Lung microvascular endothelial cell (primary cell): ENCODE results near the gene ARID1B. TPM values are rescaled to one million over a fixed set of nuclear protein-coding genes. Genes with fewer than 3 reads are reported as not detected.
"Not testable (repeated sequence)": the region's sequence is repeated elsewhere in the genome, so short reads cannot be mapped to it uniquely, and the experiment has no call there.

Experiments
- DNase-seq, 2 donors: peaks; one replicate each; pipeline versions ENCODE4 v3.0.0 to v3.0.0-alpha.2; 2010; ENCODE audit warnings: low read depth in 2 of 2
- total RNA-seq: library from RNA; depleted of rRNA; stranded (reverse); fragments of >200 nt; gene quantifications from 2 replicates; pipeline ENCODE4 v1.2.1, GENCODE V29; 2014

The ARID1B gene
- total RNA-seq, 1 donor from 2014 or later, result 33.1 TPM

DNA sequence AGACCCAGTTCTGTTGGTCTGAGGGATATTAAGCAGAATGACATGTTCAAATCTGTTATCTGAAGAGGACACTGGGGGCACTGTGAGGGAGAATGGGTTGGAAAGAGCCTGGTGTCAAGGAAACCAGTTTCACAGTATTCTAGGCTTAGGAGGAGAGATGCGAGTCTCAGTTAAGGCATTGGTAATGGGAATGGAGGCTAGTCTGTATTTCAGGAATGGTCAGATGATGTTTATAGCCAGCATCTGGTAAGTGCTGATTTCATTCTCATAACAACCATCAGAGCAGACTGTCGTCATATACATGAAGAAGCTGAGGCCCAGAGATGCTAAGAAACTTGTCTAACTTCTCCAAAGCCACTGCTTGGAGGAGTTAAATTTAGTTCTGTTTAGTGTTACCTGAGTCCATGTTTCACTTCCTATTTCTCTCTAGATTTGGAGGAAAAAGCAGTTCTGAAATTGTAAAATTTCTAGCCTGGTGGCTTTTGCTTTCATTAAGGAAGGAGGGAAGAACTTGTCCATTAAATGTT lies 242.0 kb downstream of the ARID1B start:
- no peak for DNase-seq

DNA sequence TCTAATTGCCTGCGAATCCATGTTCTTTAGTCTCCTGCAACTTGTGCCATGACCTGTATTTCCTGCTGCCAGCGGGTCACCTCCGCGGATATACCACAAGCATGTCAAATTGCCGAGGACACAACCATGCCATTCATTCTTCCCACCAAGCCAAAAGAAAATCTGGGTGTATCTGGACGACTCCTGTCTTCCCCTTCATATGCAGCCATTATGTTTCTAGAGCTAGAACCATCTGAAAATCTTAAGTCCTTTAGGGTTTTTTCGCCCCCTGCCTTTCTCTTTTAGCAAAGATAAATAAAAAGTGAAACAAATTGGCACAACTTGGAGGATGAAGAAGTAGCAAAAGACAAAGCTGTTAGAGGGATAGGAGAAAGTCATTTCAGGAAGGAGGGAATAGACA lies 242.6 kb downstream of the ARID1B start:
- DNase-seq, result peak in 1 of 2 donors; percentile 14

DNA sequence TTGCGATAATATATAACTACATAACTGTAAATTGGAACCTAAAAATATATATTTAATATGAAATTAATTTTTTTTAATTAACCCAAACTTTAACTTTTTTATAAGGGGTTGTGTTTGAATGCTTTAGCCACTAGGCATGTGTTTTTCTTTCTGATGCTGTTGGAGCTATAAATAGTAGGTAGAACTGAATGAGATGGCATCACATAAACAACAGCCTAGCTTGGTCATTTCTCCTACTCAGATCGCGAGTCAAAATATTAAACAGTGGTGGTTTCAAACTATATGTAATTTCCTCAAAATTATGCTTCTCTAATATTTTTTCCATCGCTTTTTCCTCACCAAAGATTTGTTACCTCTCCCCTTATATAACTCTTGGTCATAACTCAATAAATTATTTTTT lies 243.2 kb downstream of the ARID1B start:
- peak; percentile 46 to 56 for DNase-seq

DNA sequence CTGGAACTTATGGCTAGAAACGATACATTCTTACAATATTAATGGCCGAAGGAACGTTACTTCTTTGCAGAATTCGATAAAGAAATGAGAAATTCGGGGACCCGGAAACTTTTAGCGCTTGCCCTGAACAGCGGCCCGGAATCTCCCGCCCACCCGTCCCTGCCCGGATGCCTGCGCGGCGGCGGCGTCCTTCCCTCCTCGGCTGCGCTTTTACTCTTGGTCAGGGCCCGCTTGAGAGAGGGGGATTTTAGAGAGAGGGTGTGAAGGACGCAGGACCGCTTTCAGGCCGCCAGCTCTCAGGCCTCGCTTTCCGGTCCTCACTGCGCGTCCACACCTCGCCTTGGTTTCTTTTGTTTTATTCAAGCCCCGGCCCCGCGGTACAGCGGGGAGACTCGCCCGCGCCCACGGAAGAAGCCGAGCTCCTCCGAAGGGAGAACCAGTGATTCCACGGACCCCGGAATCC lies 243.7 kb downstream of the ARID1B start:
- DNase-seq, result peak; percentile 66 to 71

DNA sequence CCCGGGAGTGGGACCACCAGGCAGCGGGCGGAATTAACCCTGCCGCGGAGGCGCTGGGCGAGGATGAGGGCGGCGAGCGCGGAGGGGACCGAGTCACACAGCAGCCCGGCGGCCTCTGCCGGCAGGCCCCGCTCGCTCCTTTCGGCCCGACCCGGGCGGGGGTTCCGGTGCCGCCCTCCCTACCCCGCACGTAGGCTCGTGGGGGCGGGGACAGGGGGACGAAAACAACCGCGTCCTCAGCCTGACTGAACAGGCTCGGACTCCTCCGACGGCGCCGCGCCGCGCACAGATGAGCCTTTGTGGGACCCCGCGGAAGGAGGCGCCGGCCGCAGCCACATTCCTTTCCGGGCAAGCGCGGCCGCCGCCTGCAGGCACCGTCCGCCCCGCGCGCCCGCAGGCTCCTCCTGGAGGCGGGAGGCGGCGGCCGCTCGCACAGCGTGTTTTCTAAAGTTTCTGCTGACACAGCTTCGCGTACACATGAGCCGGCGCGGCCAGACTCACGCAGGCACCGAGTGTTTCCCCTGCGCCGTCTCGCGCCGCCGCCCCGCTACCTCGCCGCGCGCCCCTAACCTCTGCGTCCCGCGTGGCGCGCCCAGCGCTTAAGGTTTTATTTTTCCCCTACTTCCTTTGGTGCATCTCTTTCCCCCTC lies 244.3 kb downstream of the ARID1B start:
- peak; percentile 88 to 92 for DNase-seq

DNA sequence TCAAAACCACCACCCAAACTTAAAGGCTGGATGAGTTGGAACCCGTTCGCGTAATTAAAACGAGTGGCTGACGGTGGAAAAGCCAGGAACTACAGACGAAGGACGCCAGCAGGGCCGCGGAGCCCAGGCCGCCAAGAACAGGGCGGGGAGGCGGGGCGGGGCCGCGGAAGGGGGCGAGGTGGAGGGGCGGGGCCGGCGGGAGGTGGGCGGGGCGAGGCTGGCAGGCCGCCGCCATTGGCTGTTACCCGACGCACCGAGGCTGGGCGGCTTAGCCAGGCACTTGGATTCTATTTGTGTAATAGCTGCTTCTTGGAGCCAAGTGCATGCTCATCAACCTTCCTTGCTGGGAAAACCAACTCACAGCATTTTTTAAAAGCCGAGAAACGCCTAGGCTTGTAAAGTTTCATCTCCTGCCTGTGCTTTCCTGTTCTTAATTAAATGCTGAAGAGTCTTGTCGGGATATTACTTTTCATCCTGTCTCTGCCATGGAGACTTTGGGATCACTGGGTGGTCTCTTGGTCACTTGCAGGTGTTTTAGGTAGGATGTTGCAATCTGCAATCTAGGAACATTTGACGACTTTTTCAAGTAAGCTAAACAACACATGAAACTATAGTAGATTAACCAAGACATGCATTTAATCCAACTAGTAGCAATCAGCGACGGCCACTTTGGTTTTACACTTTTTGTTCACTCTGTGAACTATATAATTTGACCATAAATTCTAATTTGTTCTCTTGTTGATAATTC lies 245.0 kb downstream of the ARID1B start:
- DNase-seq, result peak; percentile 82 to 90

DNA sequence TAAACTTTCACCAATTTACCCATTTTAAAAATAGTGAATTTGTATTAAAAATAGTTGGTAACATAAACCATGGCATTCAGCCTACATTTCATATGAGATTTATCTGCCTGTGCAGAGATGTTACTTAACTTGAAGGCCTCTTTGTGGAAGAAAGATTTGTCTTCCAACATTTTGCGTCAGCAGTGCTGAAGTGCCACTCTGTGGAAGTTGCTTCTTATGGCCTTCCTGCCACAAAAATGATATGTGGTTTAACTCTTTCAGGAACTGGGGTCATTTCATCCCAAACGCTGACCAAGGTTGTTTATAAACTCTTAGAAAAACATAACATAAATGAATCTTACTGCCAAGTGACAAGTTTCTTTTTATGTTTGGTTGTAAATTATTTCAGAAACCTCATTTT lies 246.8 kb downstream of the ARID1B start:
- DNase-seq, result peak in 1 of 2 donors; percentile 37

DNA sequence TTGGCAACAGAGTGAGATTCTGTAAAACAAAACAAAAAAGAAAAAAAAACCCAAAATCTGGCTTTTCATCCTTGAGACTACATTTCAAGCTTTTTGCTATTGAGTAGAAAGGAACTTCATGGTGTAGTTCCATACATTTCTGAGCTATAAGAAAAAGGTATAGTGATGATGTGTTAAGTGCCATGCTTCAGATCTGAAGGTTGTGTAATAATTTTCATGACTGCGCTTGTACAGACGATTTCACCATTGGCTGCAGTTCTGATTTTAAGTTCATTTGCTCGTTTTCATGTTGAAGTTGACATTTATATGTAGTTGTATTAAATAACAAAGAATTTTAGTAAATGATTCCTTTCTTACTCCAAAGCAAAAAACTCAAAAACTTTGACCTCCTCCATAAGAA lies 247.6 kb downstream of the ARID1B start:
- DNase-seq, result no peak

DNA sequence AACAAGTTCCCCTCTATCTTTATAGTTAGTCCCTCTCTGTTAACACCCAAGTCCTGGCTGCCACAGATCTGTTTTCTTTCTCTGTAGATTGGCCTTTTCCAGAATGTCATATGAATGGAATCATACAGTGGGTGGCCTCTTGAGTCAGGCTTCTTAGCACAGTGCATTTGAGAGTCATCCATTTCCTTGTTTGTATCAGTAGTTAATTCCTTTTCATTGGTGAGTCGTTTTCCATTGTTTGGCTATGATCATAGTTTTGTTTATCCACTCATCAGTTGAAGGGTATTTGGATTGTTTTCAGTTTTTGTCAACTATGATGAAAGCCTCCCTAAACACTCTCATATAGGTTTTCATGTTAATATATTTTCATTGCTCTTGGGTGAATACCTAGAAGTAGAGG lies 248.3 kb downstream of the ARID1B start:
- DNase-seq, result no peak

DNA sequence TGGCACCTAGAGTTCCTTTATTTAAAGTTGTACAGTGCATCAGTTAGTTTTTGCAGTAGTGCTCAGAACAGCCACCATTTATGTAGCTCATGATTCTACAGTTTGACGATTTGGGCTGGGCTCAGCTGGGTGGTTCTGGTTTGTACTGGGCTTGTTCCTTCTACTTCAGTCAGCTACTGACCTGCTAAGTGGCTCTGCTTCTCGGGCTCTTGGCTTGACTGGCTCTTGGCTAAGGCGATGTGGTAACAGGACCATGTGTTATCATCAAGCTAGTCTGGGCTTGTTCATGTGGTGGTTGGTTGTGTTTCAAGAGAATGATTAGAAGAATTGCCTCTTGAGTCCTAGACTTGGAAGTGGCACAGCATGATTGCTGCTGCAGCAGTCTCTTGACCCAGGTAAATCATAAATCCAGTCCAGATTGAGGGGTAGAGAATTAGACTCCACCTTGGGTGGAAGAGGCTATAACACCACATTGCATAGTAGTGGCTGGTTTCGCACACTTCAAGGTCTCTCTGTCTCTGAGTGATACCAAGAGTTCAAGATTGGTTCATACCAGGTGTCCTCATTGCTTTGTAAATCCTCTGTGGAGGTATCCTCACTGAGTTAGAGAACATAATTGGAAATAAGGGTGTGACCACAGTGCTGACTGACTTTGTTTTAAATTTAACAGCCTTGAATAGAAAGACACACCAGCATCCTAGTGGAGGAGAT lies 253.0 kb downstream of the ARID1B start:
- no peak for DNase-seq

DNA sequence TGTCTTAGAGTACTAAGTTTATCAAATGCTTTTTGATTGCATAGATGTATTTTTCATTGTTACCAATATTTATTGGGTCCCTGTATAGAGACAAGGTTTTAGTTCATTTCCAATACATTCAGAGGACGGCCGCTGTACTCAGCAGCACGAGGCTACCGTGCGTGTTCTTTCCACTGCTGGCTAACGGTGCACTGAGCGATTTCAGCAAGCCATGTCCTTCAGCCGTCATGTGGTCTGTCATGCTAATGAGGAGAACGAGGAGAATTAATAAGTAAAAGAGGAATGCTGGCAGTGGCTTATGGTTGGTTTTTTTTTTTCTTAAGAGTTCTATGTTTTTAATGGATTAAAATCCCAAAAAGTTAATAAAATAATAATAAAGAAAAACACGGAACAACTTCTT lies 253.6 kb downstream of the ARID1B start:
- no peak for DNase-seq

DNA sequence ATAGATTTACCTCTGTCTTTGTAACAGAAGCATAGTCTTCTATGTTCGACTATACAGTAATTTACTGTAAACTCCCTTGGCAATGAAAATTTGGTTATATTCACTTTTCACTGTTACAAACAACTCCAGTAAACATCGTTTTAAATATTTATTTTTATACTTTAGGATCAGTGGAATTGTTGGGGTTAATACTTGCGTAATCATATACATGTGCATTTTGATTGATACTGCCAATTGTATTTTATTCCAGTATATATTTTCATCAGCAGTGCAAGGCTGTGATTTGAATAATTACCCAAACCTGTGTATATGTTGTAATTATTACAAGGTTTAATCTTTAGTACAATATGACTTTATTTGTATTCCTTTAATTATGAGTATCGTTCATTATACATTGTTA lies 255.7 kb downstream of the ARID1B start:
- no peak for DNase-seq

DNA sequence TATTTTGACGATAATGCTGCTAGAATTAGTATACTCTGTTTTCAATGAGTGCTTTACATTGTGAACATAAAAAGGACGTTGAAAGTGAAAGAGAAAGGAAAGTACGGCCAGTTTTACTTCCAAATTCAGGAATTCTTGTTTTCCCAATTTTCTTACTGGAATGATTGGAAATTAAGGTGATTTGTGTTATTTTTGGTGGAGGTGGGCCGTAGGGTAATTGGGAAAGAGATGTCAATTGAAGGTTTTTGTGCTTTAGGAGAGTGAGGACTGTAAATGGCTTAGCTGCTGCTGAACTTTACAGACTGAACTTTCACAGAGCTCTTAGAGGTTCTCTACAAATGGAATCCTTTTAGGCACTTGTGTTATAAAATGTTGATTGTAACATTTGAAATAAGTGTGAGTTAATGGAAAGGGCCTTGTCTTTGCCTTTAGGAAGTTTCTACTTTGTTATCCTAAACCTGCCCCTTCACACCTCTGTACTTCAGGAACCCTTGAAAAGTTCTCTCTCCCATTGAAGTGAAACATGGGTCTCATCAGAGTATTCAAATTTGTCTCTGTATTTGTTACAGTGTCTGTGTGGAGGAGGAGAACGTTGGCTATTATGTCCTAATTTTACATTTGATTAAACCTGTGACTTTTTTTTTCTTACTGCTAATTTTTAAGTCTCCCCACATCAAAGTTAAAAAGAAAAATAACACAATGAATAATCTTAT lies 256.4 kb downstream of the ARID1B start:
- peak; percentile 35 to 51 for DNase-seq

DNA sequence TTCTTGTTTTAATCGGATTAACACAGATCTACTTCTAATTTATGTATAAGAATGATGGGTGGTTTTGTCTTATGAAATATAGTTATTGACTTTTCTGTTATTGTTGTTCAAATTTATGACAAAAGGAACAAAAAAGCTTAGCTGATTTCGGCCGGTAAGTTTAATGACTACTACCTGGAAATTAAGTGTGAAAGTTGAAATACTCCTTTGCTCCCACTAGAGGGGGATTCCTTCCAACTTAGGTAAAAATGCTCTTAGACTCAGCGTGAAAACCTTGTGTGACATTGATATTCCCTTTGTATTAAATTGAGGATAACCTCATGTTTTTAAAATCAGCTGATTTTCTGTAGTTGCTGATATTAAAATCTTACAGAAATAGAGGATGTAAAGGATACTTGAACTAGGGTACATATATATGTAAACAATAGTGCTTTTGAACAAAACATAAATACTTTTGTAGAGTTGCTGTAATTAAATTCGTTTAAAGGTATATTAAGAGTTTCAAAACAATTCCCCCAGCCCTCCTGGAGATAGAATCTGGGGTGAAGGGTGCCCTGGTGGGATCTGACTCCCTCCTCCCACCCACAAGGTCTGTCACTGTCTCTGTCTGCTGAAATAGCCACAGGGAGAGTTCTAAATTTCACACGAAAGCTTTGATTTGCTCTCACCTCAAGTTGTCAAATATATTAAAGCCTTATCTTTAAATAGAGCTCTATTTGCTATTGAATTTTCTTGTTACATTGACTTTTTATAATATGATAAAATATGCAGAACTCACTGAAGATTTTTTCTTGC lies 257.5 kb downstream of the ARID1B start:
- peak; percentile 78 to 87 for DNase-seq

DNA sequence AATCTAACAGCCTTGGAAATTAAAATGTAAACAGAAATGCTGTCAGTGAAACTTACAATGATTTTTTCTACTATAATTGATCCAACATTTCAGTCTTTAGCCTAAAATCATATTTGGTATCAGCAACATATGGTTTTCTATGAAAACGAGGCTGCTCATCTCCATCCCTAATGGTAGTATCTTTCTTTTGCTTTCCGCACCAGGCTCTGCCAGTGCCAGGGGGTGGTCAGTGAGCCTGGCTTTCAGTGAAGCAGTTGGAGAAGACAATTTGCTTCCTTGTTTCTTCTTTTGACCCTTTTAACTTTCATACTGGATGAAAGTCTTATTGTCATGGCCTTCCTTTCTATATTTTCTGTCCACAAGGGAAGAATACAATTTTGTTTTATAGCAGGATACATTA lies 258.4 kb downstream of the ARID1B start:
- DNase-seq, result no peak

DNA sequence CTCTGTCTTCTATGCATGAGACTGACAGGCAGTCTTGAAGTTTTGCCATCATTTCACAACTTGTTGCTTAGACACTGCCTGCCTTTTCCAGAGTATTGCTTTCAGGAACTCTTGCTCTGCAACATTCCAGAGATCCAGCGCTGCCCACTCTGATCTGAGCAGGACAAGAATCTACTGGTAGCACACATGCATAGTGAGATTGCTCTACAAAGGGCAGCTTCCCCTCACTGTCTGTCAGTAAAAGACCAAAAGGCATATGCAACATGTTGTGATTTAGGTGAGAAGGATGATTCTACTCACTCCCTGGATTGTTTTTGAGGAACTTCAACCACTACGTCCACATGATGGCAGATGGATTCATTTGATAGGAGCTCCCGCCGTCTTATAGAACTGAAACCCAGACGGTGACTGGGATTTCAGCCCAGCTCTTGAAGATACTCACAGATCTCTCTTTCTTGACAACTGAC lies 259.1 kb downstream of the ARID1B start:
- DNase-seq, result peak in 1 of 2 donors; percentile 7

DNA sequence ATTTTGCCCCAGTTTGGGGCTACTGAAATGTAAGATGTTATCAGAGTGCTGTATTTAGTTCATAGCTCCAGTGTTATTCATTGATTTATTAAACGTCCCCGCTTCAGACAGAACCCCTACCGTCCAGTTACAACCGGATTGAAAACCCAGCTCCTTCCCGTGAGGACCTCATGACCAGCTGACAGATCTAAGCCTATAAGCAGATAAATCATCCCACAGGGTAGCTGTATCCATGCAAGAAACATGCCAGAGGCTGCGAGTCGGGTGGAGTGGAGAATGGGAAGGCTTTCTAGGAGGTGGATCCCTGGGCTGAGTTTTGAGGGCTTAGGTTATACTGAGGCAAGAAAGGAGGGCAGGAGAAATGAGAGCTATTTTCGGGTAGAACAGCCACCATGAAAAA lies 260.0 kb downstream of the ARID1B start:
- DNase-seq, result no peak

DNA sequence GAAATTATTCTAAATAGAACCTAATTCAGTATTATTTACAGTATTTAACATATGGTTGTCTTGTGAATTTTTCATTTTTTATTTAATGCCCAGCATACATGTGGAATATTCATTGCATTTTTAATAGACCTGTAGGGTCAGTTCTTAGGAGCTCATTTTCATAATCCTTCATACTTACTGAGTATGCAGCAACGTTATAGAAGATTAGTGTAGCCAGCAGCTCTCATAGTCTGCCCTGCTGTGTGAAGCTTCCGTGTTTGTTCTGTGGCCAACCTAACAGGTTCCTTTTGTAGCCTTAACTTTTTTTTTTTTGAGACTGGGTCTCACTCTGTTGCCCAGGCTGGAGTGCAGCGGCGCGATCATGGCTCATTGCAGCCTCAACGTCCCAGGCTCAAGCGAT lies 261.4 kb downstream of the ARID1B start:
- DNase-seq, result no peak

DNA sequence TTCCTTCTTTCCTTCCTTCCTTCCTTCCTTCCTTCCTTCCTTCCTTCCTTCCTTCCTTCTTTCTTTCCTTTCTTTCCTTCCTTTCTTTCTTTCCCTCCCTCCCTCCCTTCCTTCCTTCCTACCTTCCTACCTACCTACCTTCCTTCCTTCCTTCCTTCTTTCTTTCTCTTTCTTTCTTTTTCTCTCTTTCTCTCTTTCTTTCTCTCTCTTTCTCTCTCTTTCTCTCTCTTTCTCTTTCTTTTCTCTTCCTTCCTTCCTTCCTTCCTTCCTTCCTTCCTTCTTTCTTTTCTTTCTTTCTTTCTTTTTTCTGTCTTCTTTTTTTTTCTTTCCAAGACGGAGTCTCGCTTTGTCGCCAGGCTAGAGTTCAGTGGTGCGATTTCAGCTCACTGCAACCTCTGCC lies 262.5 kb downstream of the ARID1B start:
- DNase-seq, result not testable (repeated sequence)

DNA sequence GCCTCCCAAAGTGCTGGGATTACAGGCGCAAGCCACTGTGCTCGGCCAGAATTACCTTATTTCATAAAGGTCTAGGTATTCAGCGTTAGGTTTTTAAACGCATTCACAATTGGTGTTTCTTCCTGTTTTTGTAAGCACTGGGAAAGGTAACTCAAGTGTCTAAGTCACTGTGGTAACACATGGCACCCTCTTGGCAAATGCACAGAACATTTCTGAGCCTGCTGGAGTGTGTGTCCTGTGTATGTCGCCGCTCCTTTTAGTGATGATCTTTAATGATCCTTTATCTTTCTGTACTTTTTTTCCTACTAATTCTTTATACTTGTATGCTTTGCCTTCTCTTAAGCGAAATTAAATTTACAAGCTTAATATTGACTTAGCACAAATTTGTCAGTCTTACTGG lies 263.0 kb downstream of the ARID1B start:
- DNase-seq, result no peak
